Fibroblast of peridontal ligament (primary cell): Measurements from ENCODE around the gene MXRA7.
"Not testable (repeated sequence)": the region's sequence is repeated elsewhere in the genome, so short reads cannot be mapped to it uniquely, and the experiment has no call there.

ENCODE experiments used
- DNase-seq: peaks from one replicate; pipeline ENCODE4 v3.0.0-alpha.2; 2010; ENCODE audit errors: extremely low read depth

Gene MXRA7

GRCh38 chr17:76735586-76736348 lies 25.0 kb upstream of the MXRA7 start:
- DNase-seq = no peak

- DNase-seq = peak; percentile 63
These were observed 24.2 kb upstream of the MXRA7 start for GRCh38 chr17:76735006-76735405.

- no peak for DNase-seq
These were observed 23.5 kb upstream of the MXRA7 start for GRCh38 chr17:76734080-76734840.

- DNase-seq = no peak
These were observed 22.8 kb upstream of the MXRA7 start for GRCh38 chr17:76733618-76733957.

DNA sequence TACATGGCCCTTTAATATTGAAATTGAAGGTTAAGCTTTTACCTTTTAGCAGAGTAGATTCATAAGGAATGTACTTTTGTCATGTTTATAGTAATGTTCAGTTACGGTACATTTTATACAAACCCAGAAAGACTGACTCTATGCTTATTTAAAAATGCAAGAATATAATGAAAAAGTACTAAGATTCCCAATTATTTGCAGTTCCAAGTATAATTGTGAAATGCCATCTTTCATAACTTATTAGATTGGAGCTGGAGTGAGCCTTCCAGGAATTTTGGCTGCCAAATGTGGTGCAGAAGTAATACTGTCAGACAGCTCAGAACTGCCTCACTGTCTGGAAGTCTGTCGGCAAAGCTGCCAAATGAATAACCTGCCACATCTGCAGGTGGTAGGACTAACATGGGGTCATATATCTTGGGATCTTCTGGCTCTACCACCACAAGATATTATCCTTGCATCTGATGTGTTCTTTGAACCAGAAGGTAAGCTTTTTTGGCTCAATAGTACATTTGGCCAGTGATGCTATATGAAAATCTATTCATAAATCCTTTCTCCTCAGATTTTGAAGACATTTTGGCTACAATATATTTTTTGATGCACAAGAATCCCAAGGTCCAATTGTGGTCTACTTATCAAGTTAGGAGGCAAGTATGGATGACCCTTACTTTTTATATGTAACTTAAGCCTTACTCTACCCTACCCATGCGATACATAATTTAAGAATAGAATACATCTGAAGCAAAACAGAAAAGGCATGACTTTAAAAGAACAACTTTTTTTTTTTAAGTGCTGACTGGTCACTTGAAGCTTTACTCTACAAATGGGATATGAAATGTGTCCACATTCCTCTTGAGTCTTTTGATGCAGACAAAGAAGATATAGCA lies 22.2 kb upstream of the MXRA7 start:
- DNase-seq = peak; percentile 47

DNA sequence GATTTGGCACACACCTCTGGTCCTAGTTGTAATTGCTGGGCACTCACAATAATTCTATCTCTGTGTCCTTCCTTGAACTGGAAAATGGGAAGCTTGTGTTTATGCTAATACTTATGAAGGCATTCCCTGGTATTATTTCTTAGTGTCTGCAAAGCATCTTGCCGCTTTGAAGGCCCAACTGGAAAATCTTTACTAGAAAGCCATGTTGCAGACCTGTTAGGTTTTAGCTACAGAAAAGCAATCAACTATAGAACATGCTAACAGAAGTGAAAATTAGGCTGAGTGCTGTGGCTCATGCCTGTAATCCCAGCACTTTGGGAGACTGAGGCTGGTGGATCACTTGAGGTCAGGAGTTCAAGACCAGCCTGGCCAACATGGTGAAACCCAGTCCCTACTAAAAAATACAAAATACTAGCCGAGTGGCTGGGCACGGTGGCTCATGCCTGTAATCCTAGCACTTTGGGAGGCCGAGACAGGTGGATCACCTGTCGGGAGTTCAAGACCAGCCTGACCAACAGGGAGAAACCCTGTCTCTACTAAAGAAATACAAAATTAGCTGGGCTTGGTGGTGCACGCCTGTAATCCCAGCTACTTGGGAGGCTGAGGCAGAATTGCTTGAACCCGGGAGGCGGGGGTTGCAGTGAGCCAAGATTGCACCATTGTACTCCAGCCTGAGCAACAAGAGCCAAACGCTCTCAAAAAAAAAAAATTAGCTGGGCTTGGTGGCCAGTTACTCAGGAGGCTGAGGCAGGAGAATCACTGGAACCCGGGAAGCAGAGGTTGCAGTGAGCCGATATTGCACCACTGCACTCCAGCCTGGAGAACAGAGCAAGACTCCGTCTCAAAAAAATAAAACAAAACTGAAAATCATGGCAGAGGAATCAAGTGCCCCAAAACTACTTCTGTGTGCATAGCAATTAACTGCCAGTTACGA lies 21.3 kb upstream of the MXRA7 start:
- DNase-seq = not testable (repeated sequence)

DNA sequence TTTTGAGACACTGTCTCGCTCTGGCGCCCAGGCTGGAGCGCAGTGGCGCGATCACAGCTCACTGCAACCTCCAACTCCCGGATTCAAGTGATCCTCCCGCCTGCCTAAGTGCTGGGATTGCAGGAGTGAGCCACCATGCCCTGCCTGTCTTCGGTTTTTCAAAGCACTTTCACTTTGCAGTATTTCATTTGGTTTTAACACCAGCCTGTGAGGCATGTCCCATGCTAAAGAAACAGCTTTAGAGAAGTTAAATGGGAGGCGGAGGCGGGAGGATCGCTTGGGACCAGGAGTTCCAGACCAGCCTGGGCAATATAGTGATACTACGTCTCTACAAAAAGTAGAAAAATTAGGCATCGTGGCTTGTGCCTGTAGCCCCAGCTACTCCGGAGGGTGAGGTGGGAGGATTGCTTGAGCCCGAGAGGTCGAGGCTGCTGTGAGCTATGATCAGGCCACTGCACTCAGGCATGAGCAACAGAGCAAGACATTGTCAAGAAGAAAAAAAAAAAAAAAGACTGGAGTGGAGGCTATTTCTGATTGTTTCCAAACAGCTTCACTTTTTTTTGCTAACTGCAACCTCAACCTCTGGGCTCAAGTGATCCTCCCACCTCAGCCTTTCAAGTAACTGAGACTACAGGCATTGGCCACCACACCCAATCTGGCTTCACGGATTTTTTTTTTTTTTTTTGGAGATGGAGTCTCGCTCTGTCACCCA lies 17.1 kb upstream of the MXRA7 start:
- peak; percentile 55 for DNase-seq

GRCh38 chr17:76726776-76727718 lies 16.3 kb upstream of the MXRA7 start, which contains the start of gene METTL23:
Gene METTL23 (plus strand): TSS chr17:76726839. CDS start chr17:76729711, 2,872 bp downstream.
- DNase-seq = peak; percentile 72

DNA sequence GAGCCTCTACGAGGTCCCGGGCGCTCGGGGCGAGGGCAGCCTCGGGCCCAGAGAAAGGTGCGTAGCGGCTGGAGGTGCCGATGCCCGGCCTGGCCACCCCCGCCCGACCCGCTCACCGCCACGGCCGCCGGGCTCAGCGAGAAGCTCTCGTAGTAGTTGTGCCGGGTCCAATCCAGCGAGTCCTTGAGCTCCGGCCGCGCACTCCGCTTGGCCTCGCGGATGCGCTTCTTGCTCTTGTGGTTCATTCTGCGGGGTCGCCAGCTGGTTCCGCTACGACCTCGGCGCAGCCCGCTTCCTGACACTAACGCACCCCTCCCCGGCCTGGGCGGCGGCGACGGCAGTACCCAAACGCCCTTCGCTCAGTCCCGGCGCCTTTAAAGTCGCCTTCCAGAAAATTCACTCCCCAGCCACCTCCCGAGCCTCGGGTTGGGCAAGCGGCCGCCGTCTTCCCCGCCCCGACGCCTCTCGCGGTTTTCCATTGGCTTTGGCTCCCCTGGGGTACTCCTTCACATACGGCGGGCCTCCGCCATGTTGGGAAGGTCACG lies 15.5 kb upstream of the MXRA7 start, which contains the start of gene JMJD6:
JMJD6 (minus strand) TSS at position 376 of the 545 bp plus-strand sequence; CDS start at position 245, 131 bp downstream.
- peak; percentile 95 for DNase-seq

- peak; percentile 67 for DNase-seq
These were observed 14.9 kb upstream of the MXRA7 start for GRCh38 chr17:76725580-76726230.

DNA sequence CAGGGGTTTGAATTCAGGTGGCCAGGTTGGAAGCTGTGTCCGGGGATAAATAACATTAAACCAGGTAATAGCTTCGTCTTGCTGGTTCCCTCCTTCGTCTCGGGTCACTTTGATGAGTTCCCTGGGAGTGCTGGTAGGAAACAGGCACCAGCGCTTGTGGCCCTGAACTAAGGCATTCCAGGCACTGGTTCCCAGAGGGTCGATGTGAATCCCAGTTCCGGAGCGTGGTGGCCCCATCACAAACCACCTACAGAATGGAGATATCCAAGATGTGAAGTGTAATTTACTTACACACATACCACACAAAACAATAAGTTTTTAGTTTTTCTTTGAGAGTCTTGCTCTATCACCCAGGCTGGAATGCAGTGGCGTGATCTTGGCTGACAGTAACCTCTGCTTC lies 13.0 kb upstream of the MXRA7 start:
- DNase-seq = no peak

DNA sequence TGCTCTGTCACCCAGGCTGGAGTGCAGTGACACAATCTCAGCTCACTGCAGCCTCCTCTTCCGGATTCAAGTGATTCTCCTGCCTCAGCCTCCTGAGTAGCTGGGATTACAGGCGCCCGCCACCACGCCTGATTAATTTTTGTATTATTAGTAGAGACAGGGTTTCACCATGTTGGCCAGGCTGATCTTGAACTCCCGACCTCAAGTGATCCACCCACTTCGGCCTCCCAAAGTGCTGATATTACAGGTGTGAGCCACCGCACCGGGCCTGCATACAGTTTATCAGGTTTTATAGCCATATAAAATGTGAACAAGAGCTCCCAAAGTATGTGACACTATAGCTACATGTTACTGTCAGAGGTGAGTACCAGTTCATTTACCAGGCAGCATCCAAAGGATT lies 12.2 kb upstream of the MXRA7 start:
- not testable (repeated sequence) for DNase-seq

GRCh38 chr17:76722279-76722678 lies 11.5 kb upstream of the MXRA7 start:
- DNase-seq = no peak

DNA sequence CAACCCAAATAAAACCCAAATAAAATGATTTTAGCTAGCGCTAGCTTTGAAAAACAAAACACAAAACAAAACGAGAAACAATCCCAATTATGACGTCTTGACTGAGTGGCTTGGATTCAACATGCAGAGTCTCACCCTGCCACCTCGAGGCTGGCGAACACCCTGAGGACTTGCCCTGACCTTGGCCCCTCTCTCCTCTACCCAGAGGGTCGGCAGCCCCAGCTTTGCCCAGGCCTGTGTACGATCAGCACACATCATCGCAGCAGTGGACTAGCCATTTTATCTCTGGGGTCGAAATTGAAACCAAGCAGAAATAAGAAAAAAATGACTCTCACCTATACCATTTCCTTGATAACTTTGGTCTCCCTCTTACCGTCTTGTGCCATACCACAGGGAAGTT lies 10.7 kb upstream of the MXRA7 start:
- no peak for DNase-seq

DNA sequence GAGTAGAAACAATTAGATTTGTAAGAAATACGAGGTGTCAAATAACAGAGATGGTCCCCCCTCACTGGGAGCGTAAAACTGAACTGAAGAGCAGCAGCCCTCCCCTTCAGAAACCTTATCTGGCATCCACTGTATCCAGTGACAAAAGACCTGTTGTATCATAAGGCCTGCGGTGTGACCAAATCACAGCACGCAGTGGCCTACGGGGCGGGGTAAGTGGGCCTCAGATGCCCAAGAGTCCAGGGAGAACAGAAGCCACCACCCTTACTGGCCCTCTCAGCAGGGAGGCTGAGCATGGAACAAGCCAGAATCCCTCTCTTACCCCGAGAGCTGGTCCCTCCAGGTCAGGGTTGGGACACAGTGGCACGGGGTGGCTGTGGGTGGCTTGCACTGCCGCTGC lies 10.2 kb upstream of the MXRA7 start:
- no peak for DNase-seq

DNA sequence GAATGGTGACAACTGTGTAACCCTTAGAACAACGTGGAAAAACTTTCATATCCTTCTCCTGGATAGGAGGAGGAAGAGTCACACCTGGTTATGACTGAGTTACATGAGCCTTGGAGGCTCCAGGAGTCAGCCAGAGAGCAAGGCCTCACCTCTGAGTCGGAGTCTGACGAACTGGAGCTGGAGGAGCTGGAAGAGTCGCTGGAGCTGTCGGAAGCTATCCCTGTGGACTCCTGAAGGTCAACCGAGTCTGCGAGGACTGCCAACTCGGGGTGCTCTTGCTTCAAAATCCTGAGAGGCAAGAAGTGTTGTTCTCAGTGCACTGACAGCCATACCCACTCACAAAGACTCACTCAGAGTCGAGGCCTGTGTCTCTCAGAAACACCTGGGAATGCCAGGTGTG lies 9.4 kb upstream of the MXRA7 start:
- DNase-seq = no peak

DNA sequence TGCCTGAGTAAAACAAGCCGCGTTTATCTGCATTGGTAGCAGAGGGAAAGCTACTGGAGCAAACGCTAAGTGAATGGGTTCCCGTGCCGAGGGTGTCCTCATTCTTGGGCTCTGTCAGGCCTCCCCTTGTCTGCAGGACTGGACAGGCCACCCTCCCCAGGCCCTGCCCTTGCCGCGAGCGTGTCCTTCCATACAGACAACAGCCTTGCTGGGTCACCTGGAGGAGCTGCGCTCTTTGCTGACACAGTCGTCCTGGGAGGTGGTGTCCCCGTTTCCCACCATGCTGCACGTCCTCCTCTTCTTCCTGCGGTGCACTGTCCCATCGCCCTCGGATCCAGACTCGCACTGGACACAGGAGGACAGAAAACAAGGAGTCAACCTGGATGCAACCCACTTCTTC lies 7.8 kb upstream of the MXRA7 start:
- no peak for DNase-seq

DNA sequence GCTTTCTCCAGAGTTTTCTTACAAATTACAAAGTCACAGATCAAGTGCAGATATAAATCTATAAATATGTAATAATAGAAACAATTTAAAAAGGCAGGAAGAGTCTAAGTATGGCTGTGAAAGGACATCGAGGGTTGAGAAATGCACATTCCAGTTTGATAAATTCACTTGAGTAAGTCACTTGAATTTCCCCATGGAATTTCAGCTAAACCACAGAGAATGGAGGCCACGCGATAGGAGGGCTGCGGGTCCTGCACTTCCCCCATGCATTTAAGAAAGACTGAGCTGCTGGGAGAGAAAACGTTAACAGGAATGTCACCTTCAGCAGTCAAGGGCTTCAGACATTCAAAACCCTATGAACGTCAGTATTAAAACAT lies 6.1 kb upstream of the MXRA7 start:
- peak; percentile 96 for DNase-seq
